Motor neuron (in vitro differentiated cells): ENCODE data around the gene AUH. TPM values are rescaled to one million over a fixed set of nuclear protein-coding genes. Genes with fewer than 3 reads are reported as not detected.
"Not testable (repeated sequence)": the region's sequence is repeated elsewhere in the genome, so short reads cannot be mapped to it uniquely, and the experiment has no call there.

Experiments
- ATAC-seq, 8 experiments: fragments of 200-7000 bp; cut with Tn5 transposase; replicated peaks in 6 of 8; 2 replicates each; pipeline ENCODE4 v1.8.0; 2021; ENCODE audit warnings: mild to moderate bottlenecking in 8 of 8, moderate library complexity in 8 of 8
- H3K27ac ChIP-seq, 2 donors: fragments of 250-450 bp; sonication (Bioruptor Pico); 2 replicates each; pipeline ENCODE4 v1.9.0; 2021; ENCODE audit warnings: antibody characterized with exemption in 2 of 2, mild to moderate bottlenecking in 2 of 2, moderate library complexity in 1 of 2
- H3K4me1 ChIP-seq, 2 donors: fragments of 250-450 bp; sonication (Bioruptor Pico); replicated peaks in 1 of 2; 2 replicates each; pipeline ENCODE4 v1.6.1; 2021; ENCODE audit warnings: antibody characterized with exemption in 2 of 2, mild to moderate bottlenecking in 2 of 2, moderate library complexity in 1 of 2
- H3K4me3 ChIP-seq, 5 donors: fragments of 250-450 bp; sonication (Bioruptor Pico); 2 replicates each; pipeline ENCODE4 v1.9.0; 2021; ENCODE audit warnings: antibody characterized with exemption in 5 of 5, mild to moderate bottlenecking in 5 of 5, moderate library complexity in 4 of 5
- WGBS, 10 experiments: fragments of 450-650 bp; shearing (Covaris generic); methylation state at CpG; one replicate each; pipeline ENCODE4 v1.0.0; 2022; 5-methylcytosine and 5-hydroxymethylcytosine counted together
- in situ Hi-C, 9 experiments: fragments of 400-800 bp; cut with MboI; loops; one replicate each; pipeline ENCODE4 v1.15.0; 2021; ENCODE audit warnings: low sequenced_read_pairs in 9 of 9, low pct_unique_long_range_greater_than_20kb in 2 of 9; ENCODE audit not compliant: unreplicated experiment in 9 of 9
- total RNA-seq, 8 experiments: library from RNA; unstranded; fragments of 300-600 nt; gene quantifications; 2 replicates each; pipeline versions ENCODE4 v1.2.3 to v1.2.4, GENCODE V29; 2022

AUH gene
- total RNA-seq, 8 experiments from 2014 or later = 13.4 to 22.9 (median 19.4) TPM

GRCh38 chr9:91393826-91394225, 32.1 kb upstream of the AUH start:
- no peak overlapping the region for H3K27ac ChIP-seq
- no peak for ATAC-seq
- WGBS, 10 experiments = 65 to 100% (median 98%) methylated on average over 1 to 5 of the region's 5 CpGs
- H3K4me1 ChIP-seq = no peaks in the 10 kb centered on the region
- in situ Hi-C loops = no loop called here
- no peak overlapping the region for H3K4me3 ChIP-seq

DNA sequence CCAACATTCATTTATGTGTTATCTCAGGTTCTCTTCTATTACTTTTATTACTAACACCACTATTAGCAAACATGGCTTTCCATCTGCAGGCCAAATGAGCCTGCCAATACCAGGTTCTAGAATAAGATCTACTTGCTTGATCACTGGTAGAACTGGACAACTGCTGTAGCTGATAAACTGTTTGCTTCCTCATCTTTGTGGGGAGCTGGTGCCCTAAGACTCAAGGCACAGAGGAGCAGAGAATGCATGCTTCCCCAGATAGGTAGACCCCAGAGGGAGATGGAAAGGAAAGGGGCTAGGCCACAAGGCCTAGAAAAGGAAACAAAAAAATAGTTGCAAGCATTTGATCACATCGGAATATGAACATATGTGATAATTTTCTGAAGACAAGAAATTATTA, 30.7 kb upstream of the AUH start:
- no peak overlapping the region for H3K27ac ChIP-seq
- no peak overlapping the region for H3K4me3 ChIP-seq
- H3K4me1 ChIP-seq = no peaks in the 10 kb centered on the region
- WGBS, 10 experiments = 44 to 100% (median 100%) methylated on average over 1 of the region's 1 CpG; no CpG with 5 or more reads in 3 of the 10 experiments
- ATAC-seq = no peak
- in situ Hi-C loops = no loop called here

GRCh38 chr9:91391818-91392217, 30.1 kb upstream of the AUH start:
- Histone ChIP-seq H3K4me1 (no peaks in the 10 kb centered on the region), H3K27ac (no peak overlapping the region), H3K4me3 (no peak overlapping the region)
- in situ Hi-C loops = no loop called here
- no peak for ATAC-seq
- 70 to 100% (median 100%) methylated on average over 1 to 2 of the region's 2 CpGs; no CpG with 5 or more reads in 1 of the 10 experiments for WGBS, 10 experiments

- in situ Hi-C loops = no loop called here
- Histone ChIP-seq H3K27ac (no peak overlapping the region), H3K4me1 (no peaks in the 10 kb centered on the region), H3K4me3 (no peak overlapping the region)
- no peak for ATAC-seq
- WGBS, 10 experiments = 7 to 100% (median 83%) methylated on average over 1 to 5 of the region's 5 CpGs; no CpG with 5 or more reads in 1 of the 10 experiments
Measured at GRCh38 chr9:91391412-91391811, 29.7 kb upstream of the AUH start.

DNA sequence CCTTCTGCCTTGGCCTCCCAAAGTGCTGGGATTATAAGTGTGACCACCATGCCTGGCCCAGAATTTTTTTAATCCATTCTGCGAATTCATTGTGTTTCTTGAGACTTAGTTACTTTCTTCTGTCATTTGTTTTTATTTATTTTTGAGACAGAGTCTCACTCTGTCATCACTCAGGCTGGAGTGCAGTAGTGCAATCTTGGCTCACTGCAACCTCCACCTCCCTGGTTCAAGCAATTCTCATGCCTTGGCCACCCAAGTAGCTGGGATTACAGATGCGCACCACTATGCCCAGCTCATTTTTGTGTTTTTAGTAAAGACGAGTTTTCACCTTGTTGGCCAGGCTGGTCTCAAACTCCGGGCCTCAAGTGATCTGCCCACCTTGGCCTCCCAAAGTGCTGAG, 28.0 kb upstream of the AUH start:
- H3K4me1 ChIP-seq, H3K27ac ChIP-seq, in situ Hi-C loops, ATAC-seq, H3K4me3 ChIP-seq: not testable (repeated sequence)
- 82 to 100% (median 90%) methylated on average over 1 to 4 of the region's 4 CpGs; no CpG with 5 or more reads in 2 of the 10 experiments for WGBS, 10 experiments

DNA sequence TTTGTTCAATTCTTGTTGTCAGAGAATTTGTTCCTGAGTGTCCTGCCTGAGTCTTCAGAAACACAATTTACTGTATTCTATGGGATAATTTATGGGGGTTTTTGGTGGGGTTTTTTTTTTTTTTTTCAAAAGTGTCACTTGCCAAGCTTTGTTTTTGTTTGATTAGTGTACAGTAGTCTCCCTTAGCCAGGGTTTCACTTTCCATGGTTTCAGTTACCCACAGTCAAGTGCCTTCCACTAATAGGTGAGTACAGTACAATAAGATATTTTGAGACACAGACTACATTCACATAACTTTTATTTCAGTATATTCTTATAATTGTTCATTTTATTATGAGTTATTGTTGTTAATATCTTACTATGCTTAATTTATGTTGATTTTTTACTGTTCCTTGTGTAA, 25.0 kb upstream of the AUH start:
- Histone ChIP-seq H3K4me1 (no peaks in the 10 kb centered on the region), H3K4me3 (no peak overlapping the region), H3K27ac (no peak overlapping the region)
- ATAC-seq = no peak
- in situ Hi-C loops = no loop called here

GRCh38 chr9:91384954-91385353, 23.2 kb upstream of the AUH start:
- no peak for ATAC-seq
- in situ Hi-C loops = no loop called here

DNA sequence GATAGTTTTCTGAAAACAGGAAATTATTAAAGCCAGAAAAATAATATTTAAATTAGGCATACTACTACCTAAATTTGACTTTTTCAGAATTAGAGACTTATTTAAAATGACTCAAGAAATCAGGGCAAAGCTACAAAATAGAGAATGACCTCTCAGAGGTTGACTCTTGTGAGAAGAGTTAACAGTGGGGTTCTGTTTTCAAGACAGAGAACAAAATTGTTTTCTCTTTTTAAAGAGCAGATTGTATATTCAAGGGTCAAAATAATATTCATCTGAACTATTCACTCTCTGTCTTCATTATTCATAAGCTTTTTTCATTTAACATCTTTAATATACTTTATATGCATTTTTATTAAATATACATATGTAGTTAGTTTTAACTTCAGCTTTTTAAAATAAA, 21.9 kb upstream of the AUH start:
- Histone ChIP-seq H3K27ac (no peak overlapping the region), H3K4me3 (no peak overlapping the region), H3K4me1 (no peaks in the 10 kb centered on the region)
- in situ Hi-C loops = no loop called here
- ATAC-seq = no peak

More at GRCh38 chr9:91384954-91385353, 23.2 kb upstream of the AUH start:
- H3K27ac ChIP-seq = no peak overlapping the region
- WGBS, 10 experiments = 20 to 88% (median 50%) methylated on average over 1 of the region's 1 CpG; no CpG with 5 or more reads in 6 of the 10 experiments
- no peaks in the 10 kb centered on the region for H3K4me1 ChIP-seq
- H3K4me3 ChIP-seq = no peak overlapping the region

GRCh38 chr9:91382298-91382697, 20.6 kb upstream of the AUH start:
- H3K27ac ChIP-seq = no peak overlapping the region
- in situ Hi-C loops = no loop called here
- no peak for ATAC-seq
- H3K4me1 ChIP-seq = no peaks in the 10 kb centered on the region
- WGBS, 10 experiments = 36 to 100% (median 91%) methylated on average over 1 to 4 of the region's 4 CpGs; no CpG with 5 or more reads in 1 of the 10 experiments
- no peak overlapping the region for H3K4me3 ChIP-seq

- in situ Hi-C loops = no loop called here
- no peak overlapping the region for H3K4me3 ChIP-seq
- WGBS, 10 experiments = 39 to 100% (median 72%) methylated on average over 1 to 3 of the region's 3 CpGs
- H3K4me1 ChIP-seq = no peaks in the 10 kb centered on the region
- no peak for ATAC-seq
- H3K27ac ChIP-seq = no peak overlapping the region
Measured at GRCh38 chr9:91379426-91379825, 17.7 kb upstream of the AUH start.

GRCh38 chr9:91378695-91379127, 17.0 kb upstream of the AUH start:
- ATAC-seq = peak in 1 of 8 experiments; percentile 24
- 40 to 100% (median 92%) methylated on average over 1 to 2 of the region's 2 CpGs; no CpG with 5 or more reads in 1 of the 10 experiments for WGBS, 10 experiments
- in situ Hi-C loops = no loop called here
- Histone ChIP-seq H3K4me1 (no peaks in the 10 kb centered on the region), H3K27ac (no peak overlapping the region), H3K4me3 (no peak overlapping the region)

GRCh38 chr9:91378054-91378453, 16.3 kb upstream of the AUH start:
- in situ Hi-C loops, H3K4me3 ChIP-seq, ATAC-seq, H3K4me1 ChIP-seq, H3K27ac ChIP-seq: not testable (repeated sequence)
- 89 to 100% (median 100%) methylated on average over 1 to 3 of the region's 3 CpGs for WGBS, 10 experiments

GRCh38 chr9:91376239-91376638, 14.5 kb upstream of the AUH start:
- peak in 1 of 8 experiments; percentile 20 for ATAC-seq
- H3K4me3 ChIP-seq = no peak overlapping the region
- 31 to 100% (median 70%) methylated on average over 1 to 4 of the region's 4 CpGs; no CpG with 5 or more reads in 1 of the 10 experiments for WGBS, 10 experiments

DNA sequence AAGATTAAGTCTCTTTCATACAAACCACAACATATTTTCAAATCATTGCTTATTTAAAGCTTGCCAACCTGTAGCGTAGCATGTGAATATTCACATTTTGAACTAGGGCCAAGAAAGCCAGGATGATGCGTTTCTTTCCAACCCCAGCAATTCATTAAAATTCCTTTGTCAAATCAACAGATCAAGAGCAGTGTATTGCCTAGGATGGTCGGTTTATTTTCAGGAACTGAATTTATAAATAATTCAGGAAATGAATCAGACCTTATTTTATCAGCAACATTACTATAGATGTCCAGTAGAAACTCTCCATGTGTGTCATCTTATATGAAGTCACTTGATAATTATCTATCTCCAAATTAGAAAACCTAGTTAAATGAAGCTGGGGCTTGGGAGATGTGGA, 13.2 kb upstream of the AUH start:
- in situ Hi-C loops = loop anchor here in 1 of 9 experiments (25.0 kb wide), 1 partner anchor 463 kb away; no protein-coding TSS in a partner anchor
- Histone ChIP-seq H3K4me1 (no peaks in the 10 kb centered on the region), H3K4me3 (no peak overlapping the region), H3K27ac (no peak overlapping the region)
- peak in 3 of 8 experiments; percentile 44 to 62 (median 58) for ATAC-seq
- 0 to 93% (median 82%) methylated on average over 1 to 3 of the region's 3 CpGs; no CpG with 5 or more reads in 1 of the 10 experiments for WGBS, 10 experiments

More at GRCh38 chr9:91376239-91376638, 14.5 kb upstream of the AUH start:
- no peaks in the 10 kb centered on the region for H3K4me1 ChIP-seq
- H3K27ac ChIP-seq = no peak overlapping the region
- in situ Hi-C loops = no loop called here
